Stimulated activated CD4-positive, alpha-beta T cell treated with anti-CD3 and anti-CD28 coated beads, Interleukin-1b, Interleukin-23, amount 100 ng/mL, for 1 hour (primary cell): Measurements from ENCODE around the gene SPATA13.
"Not testable (repeated sequence)": the region's sequence is repeated elsewhere in the genome, so short reads cannot be mapped to it uniquely, and the experiment has no call there.

ENCODE experiments used
- DNase-seq, 2 donors: peaks; one replicate each; pipeline ENCODE4 v3.0.0-alpha.2; 2020; ENCODE audit warnings: low read depth in 2 of 2

The SPATA13 gene

DNA sequence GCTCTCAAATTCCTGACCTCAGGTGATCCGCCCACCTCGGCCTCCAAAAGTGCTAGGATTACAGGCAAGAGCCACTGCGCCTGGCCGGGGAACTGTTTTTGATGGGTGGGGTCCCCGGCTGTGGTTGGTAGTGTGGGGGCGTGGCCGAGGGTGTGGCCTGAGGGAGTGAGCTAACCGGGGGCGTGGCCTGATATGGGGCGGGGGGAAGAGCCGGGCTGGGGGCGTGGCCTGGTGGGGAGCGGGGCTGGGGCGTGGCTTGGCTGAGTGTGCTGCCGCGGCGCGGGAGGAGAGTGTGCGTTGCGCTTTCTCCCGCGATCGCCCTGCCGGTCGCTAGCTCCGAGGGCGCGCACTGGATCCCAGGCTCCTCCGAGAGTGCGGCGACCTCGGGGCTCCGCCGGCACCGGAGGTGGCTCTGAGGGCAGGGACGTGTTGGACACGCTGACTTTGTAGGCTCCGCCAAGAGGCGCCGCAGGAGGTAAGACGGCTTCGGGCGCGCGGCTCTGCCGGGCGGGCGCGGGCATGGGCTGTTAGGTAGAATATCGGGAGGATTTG lies at the start of gene SPATA13:
TSS of gene SPATA13 (plus strand) at position 263 of the 552 bp plus-strand sequence. CDS start 62,210 bp downstream, outside the sequence.
- DNase-seq = peak; percentile 88 to 97

DNA sequence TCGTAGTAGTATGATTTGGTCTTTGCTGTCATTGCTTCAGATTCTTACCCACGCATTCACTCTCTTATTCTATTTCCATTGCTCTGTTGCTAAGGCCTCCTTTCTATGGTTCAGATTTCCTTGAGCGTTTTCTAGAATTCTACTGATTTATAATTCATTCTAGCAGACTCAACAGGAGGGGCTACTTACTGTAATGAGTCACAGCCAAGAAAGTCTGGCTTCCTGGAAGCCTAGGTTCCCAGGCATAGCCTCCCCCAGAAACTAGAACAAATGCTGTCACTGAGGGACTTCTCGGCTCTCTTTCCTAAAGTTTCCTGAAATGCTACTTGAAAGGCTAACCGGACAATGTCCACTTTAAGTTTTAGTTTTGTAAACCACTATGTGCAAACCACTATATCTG lies 47.7 kb upstream of the SPATA13 start:
- DNase-seq = no peak

DNA sequence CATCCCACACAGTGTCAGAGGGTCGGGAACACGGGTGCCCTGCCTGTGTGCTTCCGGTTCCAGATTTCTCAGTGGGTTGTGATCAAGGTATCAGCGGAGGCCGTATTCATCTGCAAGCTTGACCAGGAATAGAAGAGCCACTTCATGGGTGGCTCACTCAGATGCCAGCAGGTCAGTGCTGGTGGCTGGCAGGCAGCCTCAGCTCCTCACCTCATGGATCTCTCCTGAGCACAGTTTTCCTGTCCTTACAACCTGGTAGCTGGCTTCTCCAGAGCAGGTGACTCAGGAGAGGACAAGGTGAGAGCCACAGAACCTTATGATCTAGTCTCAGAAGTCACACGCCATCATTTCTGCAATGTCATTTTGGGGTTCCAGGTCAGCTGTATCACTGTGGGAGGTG lies 44.8 kb upstream of the SPATA13 start:
- no peak for DNase-seq

DNA sequence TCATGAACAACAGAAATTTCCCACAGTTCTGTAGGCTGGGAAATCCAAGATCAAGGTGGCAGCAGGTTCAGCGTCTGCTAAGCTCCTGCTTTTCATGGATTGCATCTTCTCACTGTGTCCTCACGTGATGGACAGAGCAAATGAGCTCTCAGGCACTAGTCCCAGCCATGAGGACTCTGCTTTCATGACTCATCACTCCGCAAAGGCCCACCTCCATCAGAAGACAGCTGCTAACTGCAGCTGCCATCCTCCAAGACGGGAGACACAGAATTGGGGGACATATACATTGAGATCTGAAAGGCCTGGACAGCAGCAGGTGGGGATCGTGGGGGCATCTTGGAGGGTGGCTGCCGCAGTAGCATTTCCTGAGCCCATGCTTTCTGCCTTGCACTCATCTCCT lies 44.4 kb upstream of the SPATA13 start:
- no peak for DNase-seq

DNA sequence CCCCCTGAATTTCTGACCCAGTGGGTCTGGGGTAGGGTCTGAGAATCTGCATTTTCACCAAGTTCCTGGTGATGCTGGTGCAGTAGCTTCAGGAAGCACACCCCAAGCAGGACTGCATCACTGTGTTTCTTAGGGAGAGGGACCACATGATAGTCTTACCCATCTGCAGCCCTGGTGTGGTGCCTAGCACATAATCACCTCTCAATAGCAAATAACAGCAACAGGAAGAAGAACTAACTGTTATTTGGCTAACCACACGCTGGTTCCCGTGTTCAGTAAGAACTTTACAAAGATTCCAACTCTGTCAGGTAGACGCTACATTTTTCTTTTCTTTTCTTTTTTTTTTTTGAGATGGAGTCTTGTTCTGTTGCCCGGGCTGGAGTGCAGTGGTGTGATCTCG lies 41.9 kb upstream of the SPATA13 start:
- DNase-seq = no peak

DNA sequence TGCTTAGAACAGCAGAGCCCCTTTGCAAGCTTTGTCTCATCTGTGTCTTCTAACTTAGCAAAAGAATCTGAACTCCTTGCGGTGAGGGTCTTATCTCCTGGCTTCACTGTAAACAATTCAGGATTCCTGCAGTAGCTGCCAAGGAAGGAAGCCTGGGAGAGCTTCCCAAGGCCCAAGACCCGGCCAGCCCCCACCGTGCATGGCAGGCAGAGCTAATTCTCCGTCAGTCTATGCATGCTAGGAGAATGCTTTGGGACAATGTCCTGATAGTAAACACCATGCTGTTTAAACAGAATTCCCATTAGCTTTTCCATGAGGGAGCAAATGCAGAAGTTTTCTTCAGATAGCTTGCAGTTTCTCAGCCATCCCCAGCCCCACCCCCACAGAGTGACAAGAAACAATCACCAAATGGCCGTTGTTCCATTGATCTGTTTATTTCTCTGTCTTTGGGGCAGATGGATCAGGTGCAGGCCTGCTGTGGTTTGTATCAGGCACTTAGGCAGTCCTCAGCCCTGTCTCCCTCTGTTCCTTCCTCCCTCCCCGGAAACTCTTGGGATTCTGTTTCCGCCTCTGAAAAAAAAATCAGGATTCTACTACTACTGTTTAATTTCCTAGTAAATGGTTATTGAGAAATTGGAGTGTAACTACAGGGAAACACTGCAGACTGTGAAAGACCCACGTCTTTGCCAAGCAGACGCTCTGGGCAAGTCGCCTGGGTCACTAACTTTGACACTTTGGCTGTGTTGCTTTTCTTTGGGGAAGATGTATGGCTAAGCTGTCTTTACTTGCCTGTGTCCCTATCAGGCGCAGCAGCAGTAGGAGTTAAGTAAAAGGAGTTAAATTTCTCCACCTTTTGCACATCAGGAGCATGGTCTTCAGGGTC lies 40.7 kb upstream of the SPATA13 start:
- DNase-seq = no peak

DNA sequence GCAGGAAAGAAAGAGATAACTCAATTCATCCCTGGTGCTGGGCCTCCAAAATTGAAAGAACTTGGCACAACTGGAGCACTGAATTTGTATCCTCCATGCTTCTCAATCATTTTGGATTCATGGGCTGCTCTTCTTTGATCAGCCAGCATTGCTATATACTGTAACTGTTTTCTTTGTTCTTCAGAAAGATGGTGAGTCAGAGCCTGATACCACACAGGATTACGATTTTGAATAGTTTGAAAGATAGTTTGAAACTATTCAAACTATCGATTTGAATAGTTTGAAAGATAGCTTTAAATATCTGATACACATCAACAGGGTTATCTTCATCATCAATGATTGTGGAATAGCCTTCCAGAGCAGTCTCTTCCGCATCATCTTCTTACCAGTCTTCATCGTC lies 38.5 kb upstream of the SPATA13 start:
- not testable (repeated sequence) for DNase-seq

DNA sequence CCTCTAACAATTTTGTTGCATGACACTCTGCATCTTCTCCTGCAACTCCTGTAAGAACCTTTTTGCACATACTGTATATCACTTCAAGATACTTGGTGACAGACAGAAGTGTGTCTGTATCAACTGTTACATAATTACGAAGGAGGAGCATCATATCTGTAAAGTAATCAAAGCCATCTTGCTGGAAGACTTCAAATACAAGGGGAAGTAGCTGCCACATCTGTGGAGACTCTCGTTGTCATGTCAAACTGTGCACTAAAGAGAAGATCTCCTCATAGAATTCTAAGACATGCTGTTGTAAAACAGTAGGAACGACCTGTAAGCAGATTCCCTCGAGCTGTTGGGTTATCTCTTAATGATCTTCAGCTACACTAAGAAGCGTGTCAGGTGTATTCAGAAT lies 38.0 kb upstream of the SPATA13 start:
- no peak for DNase-seq

DNA sequence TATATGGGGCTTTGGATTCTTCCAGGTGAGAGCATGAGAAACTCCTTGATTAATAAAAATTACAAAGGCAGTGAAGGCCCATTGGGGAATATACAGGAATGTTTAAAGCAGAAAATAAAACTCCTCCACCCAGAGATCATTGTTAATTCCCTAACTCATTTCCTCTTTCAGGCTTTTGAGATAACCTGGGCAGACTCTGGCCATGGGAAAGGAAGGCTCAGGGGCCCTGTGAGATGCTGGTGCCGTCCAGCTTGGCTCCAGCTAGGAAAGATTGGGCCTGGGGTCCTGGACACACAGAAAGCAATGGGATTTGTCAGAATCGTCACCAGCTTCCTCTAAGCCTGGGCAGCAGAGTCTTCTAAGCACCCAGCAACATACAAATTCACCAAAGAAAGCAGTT lies 36.8 kb upstream of the SPATA13 start:
- no peak for DNase-seq

DNA sequence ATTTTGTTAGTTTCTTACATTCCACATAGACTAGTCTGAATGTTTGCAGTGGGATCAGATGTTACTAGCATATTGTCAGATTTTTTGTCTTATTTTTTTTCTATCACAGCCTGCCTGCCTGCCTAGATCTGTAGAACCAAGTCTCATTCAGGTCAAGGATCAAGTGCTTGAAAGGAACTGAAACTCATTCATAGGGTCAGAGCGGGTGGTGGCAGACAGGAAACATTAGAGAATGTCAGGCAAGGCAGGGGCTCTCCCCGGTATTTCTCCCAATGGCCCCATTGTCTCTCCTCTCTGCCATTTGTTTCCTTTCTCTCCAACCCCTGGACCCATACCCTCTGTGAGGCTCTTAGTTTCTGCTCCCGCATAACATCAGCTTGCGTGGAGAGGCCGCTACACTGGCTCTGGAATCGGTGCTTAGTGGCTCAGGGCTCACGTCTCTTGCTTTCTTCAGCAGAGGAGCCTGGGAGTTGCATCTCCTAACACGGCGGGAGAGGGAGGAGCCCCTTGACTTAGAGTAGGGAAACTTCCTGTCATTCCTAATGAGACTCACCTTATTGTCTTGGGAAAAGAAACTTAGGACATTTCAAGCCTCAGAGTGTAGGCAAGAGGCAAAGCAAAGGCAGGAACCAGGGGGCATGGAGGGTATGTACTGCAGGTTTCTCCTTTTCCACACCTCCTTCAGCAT lies 35.6 kb upstream of the SPATA13 start:
- no peak for DNase-seq

DNA sequence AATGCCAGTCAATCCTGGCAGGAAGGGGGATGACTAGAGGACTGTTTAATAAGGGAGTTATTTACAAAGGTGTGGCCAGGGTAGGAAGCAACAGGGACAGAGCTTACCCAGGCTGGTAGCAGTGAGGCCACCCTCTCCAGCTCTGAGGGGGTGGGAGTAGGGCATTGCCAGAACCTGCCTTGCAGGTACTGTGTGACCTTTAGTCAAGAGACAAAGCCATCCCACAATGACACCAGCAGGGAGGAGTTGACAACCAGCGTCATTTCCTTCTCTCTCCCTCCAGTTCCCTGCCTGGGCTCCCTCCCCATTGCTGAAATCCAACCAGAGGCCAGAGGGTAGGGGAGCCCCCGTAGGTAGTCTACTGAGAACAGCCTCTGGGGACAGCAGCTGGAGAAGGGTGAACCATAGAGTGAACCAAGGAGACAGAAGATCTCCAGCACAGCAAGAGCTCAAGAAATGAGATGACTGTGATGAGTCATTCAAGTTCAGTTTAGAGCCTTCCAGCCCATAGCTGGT lies 33.3 kb upstream of the SPATA13 start:
- no peak for DNase-seq

DNA sequence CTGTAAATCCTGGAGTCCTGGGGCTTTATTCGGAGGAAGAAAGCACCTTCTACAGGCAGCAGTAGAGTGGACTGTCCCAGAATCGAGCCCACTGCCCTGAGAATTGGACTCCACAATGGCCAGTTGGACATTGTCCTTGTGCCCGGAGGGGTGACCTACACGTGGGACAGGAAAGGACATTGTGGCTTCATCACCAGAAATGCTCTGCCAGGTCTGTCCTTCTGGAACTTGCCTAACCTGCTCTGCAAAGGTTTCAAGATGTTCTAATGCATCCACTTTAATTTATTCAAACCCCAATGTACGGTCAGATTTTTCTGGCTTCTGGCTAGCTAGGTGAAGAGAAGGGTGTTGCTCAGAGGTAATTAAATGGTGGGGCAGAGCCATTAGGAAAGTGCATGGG lies 32.4 kb upstream of the SPATA13 start:
- DNase-seq = no peak

DNA sequence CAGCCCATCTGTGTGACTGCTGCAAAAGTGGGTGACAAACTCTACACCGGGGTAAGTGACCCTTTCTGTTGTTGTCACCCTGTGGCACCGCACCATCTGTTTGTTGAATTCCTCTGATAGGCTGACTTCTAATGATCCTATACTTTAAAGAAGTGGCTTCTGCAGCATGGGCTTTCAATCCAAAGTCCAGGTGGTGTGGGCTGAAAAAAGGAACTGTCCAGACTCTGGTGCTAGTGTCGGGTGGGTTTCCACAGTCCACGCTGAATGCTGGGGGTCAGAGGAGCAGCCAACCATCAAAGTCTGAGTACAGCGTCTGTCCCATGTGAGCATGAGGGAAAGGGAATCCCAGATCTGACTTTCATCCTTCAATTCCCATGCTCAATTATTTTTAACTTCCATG lies 31.6 kb upstream of the SPATA13 start:
- DNase-seq = no peak

DNA sequence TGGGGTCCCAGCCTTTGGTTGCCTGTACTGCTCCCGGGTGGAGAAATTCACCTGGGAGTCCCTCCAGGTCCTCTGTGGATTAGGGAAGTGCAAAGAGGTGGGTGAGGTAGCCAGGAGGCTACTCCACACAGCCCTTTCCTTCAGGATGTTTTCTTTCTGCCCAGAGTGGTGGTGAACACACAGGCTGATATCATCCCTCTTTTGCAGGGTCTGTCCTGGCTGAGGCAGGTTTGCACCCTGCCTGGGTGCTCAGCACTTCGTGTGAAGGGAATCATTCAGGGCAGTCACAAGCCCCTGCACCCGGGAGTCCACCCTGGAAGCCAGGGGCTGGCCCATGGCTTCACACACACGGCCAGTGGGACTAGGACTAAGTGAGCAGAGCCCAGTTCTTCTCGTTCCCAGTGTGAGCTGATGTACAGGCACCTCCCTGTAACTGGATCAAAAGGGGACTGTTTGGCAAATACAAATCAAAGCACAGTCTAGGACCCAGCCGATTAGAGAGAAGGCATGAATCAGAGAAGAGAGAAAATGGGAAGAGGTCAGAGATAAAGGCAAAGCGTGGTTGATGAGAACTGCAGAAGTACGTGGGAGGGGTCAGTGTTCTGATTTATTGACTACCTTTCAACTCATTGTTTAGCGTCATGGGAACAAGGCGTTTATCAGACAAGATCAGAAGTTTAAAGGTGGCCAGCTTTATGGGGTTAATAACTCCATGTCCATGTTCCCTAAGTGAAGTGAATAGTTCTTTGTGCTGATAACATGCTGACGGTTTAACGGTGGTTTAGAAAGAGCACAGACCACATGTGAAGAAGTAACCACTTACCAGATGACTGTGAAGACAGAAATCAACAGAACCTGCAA lies 30.4 kb upstream of the SPATA13 start:
- DNase-seq = no peak

DNA sequence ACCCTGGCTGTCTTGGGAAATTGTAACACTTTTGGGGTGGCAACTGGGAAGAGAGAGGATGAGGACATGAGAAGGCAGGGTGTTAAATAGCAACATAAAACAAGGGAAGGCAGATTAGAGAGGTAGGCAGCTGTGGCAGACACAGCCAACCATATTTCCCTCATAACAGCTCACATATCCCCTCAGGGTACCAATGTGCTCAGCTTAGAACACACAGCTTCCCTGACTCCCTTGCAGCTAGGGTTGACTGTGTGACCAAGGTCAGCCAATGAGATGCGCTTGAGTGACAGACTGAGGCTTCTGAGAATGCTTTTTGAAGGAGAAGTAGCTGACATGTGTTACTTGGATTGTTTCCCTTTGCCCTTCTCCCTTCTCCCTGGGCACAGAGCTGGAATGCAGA lies 28.8 kb upstream of the SPATA13 start:
- DNase-seq = no peak

DNA sequence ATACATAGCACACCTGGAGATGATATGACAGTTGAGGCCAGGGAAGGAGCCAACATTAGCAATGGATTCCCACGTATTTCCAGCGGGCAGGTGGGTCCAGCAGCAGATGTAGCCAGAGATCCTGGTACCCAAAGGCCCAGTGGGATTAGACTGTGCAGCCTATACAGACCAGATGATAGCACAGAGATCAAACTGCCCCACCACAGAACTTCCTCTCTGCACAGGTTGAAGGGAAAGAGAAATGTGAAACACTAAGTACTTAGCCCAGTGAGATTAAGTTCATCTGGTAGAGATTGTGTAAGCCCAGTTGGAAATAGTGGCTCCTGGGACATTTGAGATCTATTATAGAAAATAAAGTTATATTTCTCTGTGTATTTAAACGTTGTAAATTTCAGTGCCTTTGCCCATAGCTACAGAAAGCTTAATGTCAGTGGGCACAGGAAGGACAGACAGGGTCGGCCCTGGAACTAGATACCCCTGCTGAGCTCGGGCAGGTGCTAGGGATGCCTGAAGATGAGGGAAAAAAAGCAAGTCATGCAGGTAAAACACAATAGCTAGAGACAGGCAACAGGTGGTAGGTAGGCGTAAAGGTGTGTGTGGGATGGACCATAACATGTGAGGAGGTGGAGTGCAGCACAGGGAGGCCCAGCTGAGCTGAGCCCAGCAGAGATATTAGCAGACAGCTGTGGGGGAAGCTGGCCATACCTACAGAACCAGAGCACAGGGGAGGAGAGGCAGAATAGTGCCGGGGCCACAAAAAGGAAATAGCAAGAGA lies 27.3 kb upstream of the SPATA13 start:
- no peak for DNase-seq

DNA sequence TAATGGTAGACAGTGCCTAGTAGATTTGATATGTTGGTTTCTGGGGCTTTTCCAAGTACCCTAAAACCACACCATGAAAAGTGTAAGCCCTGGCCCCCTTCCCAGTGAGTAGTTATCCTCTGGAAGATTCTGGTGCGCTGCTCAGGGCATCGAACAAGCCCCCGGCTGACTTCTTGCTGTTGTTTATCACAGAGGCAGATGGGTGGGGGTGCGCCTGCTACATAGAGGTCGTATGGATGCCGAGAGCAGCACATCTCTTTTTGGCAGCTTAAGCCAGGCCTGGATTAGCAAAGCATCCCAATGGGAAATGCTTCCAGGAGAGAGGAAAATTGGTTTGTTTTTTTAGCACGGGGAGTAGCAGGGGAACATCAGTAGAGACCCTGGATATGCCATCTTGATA lies 26.3 kb upstream of the SPATA13 start:
- DNase-seq = no peak

DNA sequence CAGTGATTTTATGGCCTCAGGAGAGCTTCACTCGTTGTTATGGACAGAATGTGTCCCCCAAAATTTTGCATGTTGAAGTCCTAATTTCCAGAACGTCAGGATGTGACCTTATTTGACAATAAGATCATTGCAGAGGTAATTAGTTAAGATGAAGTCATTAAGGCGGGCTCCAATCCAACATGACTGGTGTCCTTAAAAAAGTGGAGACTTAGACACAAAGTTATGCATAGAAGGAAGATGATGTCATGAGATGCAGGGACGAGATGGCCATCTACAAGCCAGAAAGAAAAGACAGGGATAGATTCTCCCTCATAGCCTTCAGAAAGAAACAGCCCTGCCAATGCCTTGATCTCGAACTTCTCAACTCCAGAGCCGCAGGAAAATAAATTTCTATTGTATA lies 25.8 kb upstream of the SPATA13 start:
- DNase-seq = no peak

DNA sequence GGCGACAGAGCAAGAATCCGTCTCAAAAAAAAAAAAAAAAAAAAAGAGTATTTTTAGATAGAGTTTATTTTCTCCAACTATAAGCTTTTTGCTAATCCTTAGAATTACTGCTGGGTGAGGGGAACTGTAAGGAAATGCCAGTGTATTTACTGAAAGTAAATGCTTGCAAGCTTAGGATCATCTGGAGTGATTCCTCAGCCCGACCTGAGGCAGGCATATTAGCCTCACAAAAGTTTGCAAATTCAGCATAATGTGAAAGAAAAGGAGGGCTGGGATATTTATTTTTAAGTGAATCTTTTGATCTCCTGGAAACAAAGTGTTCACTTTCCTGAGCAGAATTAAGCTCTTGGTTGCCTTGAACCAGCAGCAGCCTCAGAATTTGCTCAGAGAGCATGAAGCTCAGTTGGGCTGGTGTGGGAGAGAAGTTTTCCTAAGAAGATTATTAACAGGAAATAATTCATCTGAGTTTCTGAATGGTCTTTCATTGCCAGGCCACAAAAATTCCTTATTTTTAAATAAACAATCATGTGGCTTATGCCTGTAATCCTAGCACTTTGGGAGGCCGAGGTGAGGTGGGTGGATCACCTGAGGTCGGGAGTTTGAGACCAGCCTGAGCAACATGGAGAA lies 24.7 kb upstream of the SPATA13 start:
- DNase-seq = no peak

DNA sequence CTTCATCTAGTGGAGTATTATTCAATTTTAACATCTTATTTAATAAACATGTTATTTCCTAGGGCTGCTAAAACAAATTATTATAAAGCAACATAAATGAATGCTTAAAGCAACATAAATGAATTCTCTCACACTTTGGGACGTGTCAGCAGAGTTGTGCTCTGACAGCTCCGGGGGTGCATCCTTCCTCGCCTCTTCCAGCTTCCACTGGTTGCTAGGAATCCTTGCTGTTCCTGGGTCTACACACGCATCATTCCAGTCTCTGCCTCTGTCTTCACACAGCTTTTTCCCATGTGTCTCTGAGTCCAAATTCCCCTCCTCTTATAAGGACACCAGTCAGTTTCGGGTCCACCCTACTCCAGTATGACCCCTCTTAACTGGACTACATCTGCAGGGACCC lies 21.6 kb upstream of the SPATA13 start:
- no peak for DNase-seq
